K562 (cell line): ENCODE measurements around the gene SCUBE1. TPM values are rescaled to one million over a fixed set of nuclear protein-coding genes. Genes with fewer than 3 reads are reported as not detected.
A peak's percentile ranks its signal among the peaks of the same experiment; 100 is the strongest.

ENCODE experiments used
- ATAC-seq: fragments of 200-7000 bp; cut with Tn5 transposase; 3 replicates; pipeline ENCODE4 v1.9.1; 2020; ENCODE audit warnings: moderate library complexity
- BruUV-seq: library from RNA; stranded (reverse); fragments of 400-500 nt; replicated peaks from 2 replicates; lab custom pipeline; 2021; lab: Mats Ljungman, UMichigan
- CTCF ChIA-PET: fragments of 300-600 bp; formaldehyde crosslinking; extraction: SDS; loops from one replicate; lab custom pipeline; 2021; ENCODE audit warnings: low intra/inter-chr PET ratio; lab: Yijun Ruan, JAX
- POLR2A ChIA-PET: fragments of 300-600, 350-650 bp; sonication (Branson Sonifier 250); formaldehyde crosslinking; extraction: SDS; loops from one replicate; lab custom pipeline; 2021; ENCODE audit warnings: antibody characterized with exemption, inconsistent platforms; lab: Yijun Ruan, JAX
- DNase-seq, 4 experiments: peaks; one replicate each; pipeline versions ENCODE4 v3.0.0 to v3.0.0-alpha.2; 2011 to 2018; ENCODE audit warnings: low spot score in 3 of 4, mixed read lengths in 3 of 4; ENCODE audit errors: extremely low read depth in 1 of 4
- FAIRE-seq: peaks from 2 replicates; lab custom pipeline; 2011; peaks lifted over from hg19 to GRCh38; lab: Jason Lieb, UNC
- H2AFZ ChIP-seq: 2 replicates; pipeline ENCODE4 v1.6.0; 2011; ENCODE audit warnings: low read depth, low read length, control low read depth, inconsistent platforms
- H3K27ac ChIP-seq: fragments of 200-600 bp; 3 replicates; pipeline ENCODE4 v1.8.0; 2011; ENCODE audit warnings: low read depth, mild to moderate bottlenecking, control low read depth, inconsistent platforms, low read length, moderate library complexity, mixed read lengths; ENCODE audit errors: extremely low read depth
- H3K27me3 ChIP-seq, 2 experiments: fragments of 300-600 bp in 1 of 2; 2 replicates in 1 of 2; 3 replicates in 1 of 2; pipeline versions ENCODE4 v1.6.0 to v1.8.0; 2011; ENCODE audit warnings: inconsistent platforms in 2 of 2, low read length in 2 of 2, mild to moderate bottlenecking in 1 of 2, mixed read lengths in 1 of 2, moderate library complexity in 1 of 2; ENCODE audit not compliant: control insufficient read depth in 2 of 2, insufficient read depth in 2 of 2
- H3K36me3 ChIP-seq: fragments of 300-600 bp; 3 replicates; pipeline ENCODE4 v1.8.0; 2011; ENCODE audit warnings: mild to moderate bottlenecking, low read length, inconsistent platforms; ENCODE audit not compliant: control insufficient read depth, insufficient read depth
- H3K4me1 ChIP-seq, 2 experiments: fragments of 200-600 bp in 1 of 2; replicated peaks in 1 of 2; 2 replicates in 1 of 2; 3 replicates in 1 of 2; pipeline versions ENCODE4 v1.5.1 to v1.8.0; 2011; ENCODE audit warnings: inconsistent platforms in 2 of 2, low read length in 2 of 2, mild to moderate bottlenecking in 1 of 2, mixed read lengths in 1 of 2, moderate library complexity in 1 of 2; ENCODE audit not compliant: control insufficient read depth in 2 of 2, insufficient read depth in 2 of 2
- H3K4me2 ChIP-seq: 2 replicates; pipeline ENCODE4 v1.6.1; 2011; ENCODE audit warnings: low read length, control low read depth, inconsistent platforms, mixed read lengths; ENCODE audit not compliant: insufficient read depth
- H3K4me3 ChIP-seq: fragments of 200-600 bp; sonication (generic), shearing (Covaris generic); 2 replicates; pipeline ENCODE4 v1.5.1; 2016; ENCODE audit warnings: control low read depth, inconsistent platforms
- H3K79me2 ChIP-seq: fragments of 200-600 bp; 3 replicates; pipeline ENCODE4 v1.8.0; 2011; ENCODE audit warnings: low read length, inconsistent platforms; ENCODE audit not compliant: control insufficient read depth, insufficient read depth
- H3K9ac ChIP-seq, 2 experiments: 2 replicates each; pipeline versions ENCODE4 v1.6.0 to v1.6.1; 2011; ENCODE audit warnings: low read depth in 2 of 2, low read length in 2 of 2, control low read depth in 1 of 2, inconsistent platforms in 1 of 2, mild to moderate bottlenecking in 1 of 2, mixed read lengths in 1 of 2; ENCODE audit not compliant: insufficient read depth in 1 of 2
- H3K9me1 ChIP-seq: one replicate; pipeline ENCODE4 v1.6.0; 2011; ENCODE audit warnings: inconsistent platforms, mild to moderate bottlenecking, low read length, moderate library complexity; ENCODE audit not compliant: control insufficient read depth, insufficient read depth
- H3K9me3 ChIP-seq: replicated peaks from 2 replicates; pipeline ENCODE4 v1.5.1; 2011; ENCODE audit warnings: low read depth, low read length, inconsistent platforms; ENCODE audit not compliant: control insufficient read depth, insufficient read depth
- H4K20me1 ChIP-seq: replicated peaks from 2 replicates; pipeline ENCODE4 v1.6.1; 2011; ENCODE audit warnings: low read length, inconsistent platforms, mixed read lengths; ENCODE audit not compliant: control insufficient read depth, insufficient read depth
- RAD21 ChIP-seq, 2 experiments: fragments of 250-450 bp in 1 of 2; fragments of 450-650 bp in 1 of 2; sonication (Bioruptor Pico) in 1 of 2; formaldehyde crosslinking in 1 of 2; IDR thresholded peaks in 1 of 2; conservative IDR thresholded peaks in 1 of 2; 2 replicates each; pipeline versions ENCODE4 v1.4.0 to v1.8.0; 2020 to 2022; ENCODE audit warnings: mild to moderate bottlenecking in 2 of 2, moderate library complexity in 1 of 2
- WGBS: fragments of 100-300 bp; shearing (Covaris generic); methylation state at CpG from one replicate; pipeline ENCODE4 v1.1.6; 2016; ENCODE audit warnings: low coverage, mixed read lengths; ENCODE audit not compliant: insufficient coverage; ENCODE audit errors: missing lambda C conversion rate; 5-methylcytosine and 5-hydroxymethylcytosine counted together
- in situ Hi-C: fragments of 300-500 bp; cut with MboI; formaldehyde crosslinking; loops from 4 replicates; pipeline ENCODE4 v1.15.0; 2018; ENCODE audit warnings: inconsistent platforms, mixed read lengths
- intact Hi-C: fragments of 100-400 bp; cut with micrococcal nuclease; formaldehyde crosslinking; loops from 2 replicates; pipeline ENCODE4 v1.14.2; 2022
- polyA plus RNA-seq, 8 experiments: library from polyadenylated mRNA; depleted of rRNA in 4 of 8; stranded (reverse) in 5 of 8; unstranded in 3 of 8; fragments of >200 nt; fragmentation: Nextera tagmentation in 2 of 8; fragmentation: Illumina TruSeq in 1 of 8; extraction: Ambion mirVana in 2 of 8; extraction: Trizol in 1 of 8; gene quantifications; 2 replicates each; pipeline versions ENCODE4 v1.2.1 to v1.2.3, GENCODE V29; 2011 to 2014; ENCODE audit warnings: inconsistent platforms in 1 of 8, missing spikeins in 1 of 8
- total RNA-seq, 7 experiments: library from RNA; depleted of rRNA in 6 of 7; stranded (reverse); fragments of >200 nt in 6 of 7; fragmentation: Illumina TruSeq in 2 of 7; extraction: Trizol in 2 of 7; gene quantifications; 2 replicates each; pipeline versions ENCODE4 v1.2.1 to v1.2.3, GENCODE V29; 2011 to 2021; ENCODE audit warnings: low replicate concordance in 1 of 7
- TF ChIP-seq, protein P1 (sequence below): fragments of 250-450 bp; sonication (Bioruptor Pico); IDR thresholded peaks from 2 replicates; pipeline ENCODE4 v1.4.0; 2020; ENCODE audit warnings: mild to moderate bottlenecking, moderate library complexity
- TF ChIP-seq, protein P2 (sequence below), 3 experiments: IDR thresholded peaks in 2 of 3; conservative IDR thresholded peaks in 1 of 3; 2 replicates each; pipeline ENCODE4 v1.5.1; 2011 to 2012; ENCODE audit warnings: low read length in 3 of 3, mild to moderate bottlenecking in 3 of 3, control low read depth in 2 of 3, improper control_type of control experiment in 1 of 3, inconsistent platforms in 1 of 3, low read depth in 1 of 3, mixed read lengths in 1 of 3, moderate library complexity in 1 of 3; ENCODE audit not compliant: insufficient read depth in 2 of 3

SCUBE1 gene
- total and polyA plus RNA-seq, 9 of the 15 experiments (the other 6 are each of a cell fraction or from before 2014, with no cell fraction given) = 0.03 to 0.47 (median 0.29) TPM; not detected in 6

DNA sequence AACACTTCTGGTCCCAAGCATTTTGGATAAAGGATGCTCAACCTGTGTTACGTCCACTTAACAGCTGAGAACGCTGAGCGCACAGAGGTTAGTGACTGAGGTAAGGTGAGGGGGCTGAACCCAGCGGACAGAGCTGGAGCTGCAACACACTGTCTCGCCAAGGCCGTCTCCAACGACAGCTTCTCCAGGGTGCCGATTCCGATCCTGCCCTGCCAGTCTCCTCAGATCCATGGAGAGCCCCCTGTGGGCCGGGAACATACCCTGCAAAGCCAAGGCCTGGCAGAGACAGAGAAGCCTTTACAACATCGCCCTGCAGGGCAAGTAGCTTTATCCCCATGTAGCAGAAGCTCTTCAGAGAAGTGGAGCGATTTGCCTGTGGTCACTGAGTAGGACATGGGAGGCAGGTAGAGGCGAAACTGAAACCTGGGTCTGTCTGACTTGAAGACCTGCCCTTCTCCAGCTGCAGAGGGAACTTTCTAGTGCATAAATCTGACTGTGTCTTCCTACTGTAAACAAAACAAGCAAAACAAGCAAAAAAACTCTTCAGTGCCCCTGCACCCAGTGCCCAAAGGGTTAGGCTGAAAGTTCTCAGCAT, 72.8 kb downstream of the SCUBE1 start:
- FAIRE-seq (no peak), DNase-seq (peak; percentile 14 to 45 (median 31)), ATAC-seq (peak; percentile 57)
- Histone ChIP-seq H3K27ac (no peak overlapping the region), H2AFZ (no peak overlapping the region), H3K4me2 (no peak overlapping the region), H3K4me1 (peaks cover 3 to 8% of the 10 kb centered on the region in 2 experiments; a peak in 2 of 5 replicates), H3K36me3 (no peaks in the 10 kb centered on the region), H4K20me1 (peaks cover 19% of the 10 kb centered on the region), H3K4me3 (no peak overlapping the region), H3K27me3 (peaks cover 26 to 78% of the 10 kb centered on the region in 2 experiments; a peak in 4 of 5 replicates), H3K9ac (no peak overlapping the region), H3K9me3 (no peaks in the 10 kb centered on the region), H3K9me1 (no peaks in the 10 kb centered on the region), H3K79me2 (no peaks in the 10 kb centered on the region)
- TF ChIP-seq, protein P1, sequence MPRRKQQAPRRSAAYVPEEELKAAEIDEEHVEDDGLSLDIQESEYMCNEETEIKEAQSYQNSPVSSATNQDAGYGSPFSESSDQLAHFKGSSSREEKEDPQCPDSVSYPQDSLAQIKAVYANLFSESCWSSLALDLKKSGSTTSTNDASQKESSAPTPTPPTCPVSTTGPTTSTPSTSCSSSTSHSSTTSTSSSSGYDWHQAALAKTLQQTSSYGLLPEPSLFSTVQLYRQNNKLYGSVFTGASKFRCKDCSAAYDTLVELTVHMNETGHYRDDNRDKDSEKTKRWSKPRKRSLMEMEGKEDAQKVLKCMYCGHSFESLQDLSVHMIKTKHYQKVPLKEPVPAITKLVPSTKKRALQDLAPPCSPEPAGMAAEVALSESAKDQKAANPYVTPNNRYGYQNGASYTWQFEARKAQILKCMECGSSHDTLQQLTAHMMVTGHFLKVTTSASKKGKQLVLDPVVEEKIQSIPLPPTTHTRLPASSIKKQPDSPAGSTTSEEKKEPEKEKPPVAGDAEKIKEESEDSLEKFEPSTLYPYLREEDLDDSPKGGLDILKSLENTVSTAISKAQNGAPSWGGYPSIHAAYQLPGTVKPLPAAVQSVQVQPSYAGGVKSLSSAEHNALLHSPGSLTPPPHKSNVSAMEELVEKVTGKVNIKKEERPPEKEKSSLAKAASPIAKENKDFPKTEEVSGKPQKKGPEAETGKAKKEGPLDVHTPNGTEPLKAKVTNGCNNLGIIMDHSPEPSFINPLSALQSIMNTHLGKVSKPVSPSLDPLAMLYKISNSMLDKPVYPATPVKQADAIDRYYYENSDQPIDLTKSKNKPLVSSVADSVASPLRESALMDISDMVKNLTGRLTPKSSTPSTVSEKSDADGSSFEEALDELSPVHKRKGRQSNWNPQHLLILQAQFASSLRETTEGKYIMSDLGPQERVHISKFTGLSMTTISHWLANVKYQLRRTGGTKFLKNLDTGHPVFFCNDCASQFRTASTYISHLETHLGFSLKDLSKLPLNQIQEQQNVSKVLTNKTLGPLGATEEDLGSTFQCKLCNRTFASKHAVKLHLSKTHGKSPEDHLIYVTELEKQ (CRISPR knock-in tag) = no peak
- TF ChIP-seq, protein P2, sequence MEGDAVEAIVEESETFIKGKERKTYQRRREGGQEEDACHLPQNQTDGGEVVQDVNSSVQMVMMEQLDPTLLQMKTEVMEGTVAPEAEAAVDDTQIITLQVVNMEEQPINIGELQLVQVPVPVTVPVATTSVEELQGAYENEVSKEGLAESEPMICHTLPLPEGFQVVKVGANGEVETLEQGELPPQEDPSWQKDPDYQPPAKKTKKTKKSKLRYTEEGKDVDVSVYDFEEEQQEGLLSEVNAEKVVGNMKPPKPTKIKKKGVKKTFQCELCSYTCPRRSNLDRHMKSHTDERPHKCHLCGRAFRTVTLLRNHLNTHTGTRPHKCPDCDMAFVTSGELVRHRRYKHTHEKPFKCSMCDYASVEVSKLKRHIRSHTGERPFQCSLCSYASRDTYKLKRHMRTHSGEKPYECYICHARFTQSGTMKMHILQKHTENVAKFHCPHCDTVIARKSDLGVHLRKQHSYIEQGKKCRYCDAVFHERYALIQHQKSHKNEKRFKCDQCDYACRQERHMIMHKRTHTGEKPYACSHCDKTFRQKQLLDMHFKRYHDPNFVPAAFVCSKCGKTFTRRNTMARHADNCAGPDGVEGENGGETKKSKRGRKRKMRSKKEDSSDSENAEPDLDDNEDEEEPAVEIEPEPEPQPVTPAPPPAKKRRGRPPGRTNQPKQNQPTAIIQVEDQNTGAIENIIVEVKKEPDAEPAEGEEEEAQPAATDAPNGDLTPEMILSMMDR (IDR thresholded peaks at IDR 0.05 in 2 of 3, conservative IDR thresholded peaks at IDR 0.05 in 1 of 3; ENCODE audit: insufficient read depth in 2 of 3, low read depth in 1 of 3, low read length in 3 of 3) = peak in 2 of 3 experiments; percentile 14 to 30; a peak in 1 of 6 replicates
- TF ChIP-seq RAD21 (CRISPR knock-in tag; conservative IDR thresholded peaks at IDR 0.05 in 1 of 2, IDR thresholded peaks at IDR 0.05 in 1 of 2) = peak in 1 of 2 experiments; percentile 7; a peak in 1 of 4 replicates
- ChIA-PET POLR2A (interaction anchor here (0.6 kb wide), 1 partner anchor 120 kb away, joined by 4 read pairs; no protein-coding TSS in a partner anchor), CTCF (no interaction called here)
- in situ Hi-C loops = loop anchor here (10.0 kb wide), 1 partner anchor 104 kb away; no protein-coding TSS in a partner anchor
- WGBS = 7% methylated on average over 12 of the region's 13 CpGs
- intact Hi-C loops = loop anchor here (5.0 kb wide), 1 partner anchor 38 kb away; no protein-coding TSS in a partner anchor
- no TSS peak for BruUV-seq
